ENCODE results near the gene CDH6. TPM values are rescaled to one million over a fixed set of nuclear protein-coding genes. Genes with fewer than 3 reads are reported as not detected.

The CDH6 gene
- total and polyA plus RNA-seq, 2 experiments from 2014 or later = 0.60 to 1.1 TPM

DNA sequence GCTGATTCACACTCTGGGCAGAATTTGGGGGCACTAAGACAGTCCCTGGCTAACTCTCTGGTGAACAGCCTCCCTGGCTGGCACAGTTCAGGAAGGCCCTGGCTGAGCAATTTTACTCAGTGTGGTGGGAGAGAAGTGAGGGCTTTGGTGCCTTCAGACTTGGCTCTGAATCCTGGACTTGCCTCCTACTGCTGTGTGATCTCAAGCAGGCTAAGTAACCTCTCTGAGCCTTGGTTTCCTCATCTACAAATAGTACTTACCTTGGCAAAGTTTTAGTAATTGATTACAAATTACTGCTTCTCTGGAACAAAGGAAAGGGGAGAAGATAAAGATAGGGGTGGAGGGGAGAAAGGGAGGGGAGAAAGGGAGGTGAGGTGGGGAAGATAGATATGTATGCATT, 184.7 kb downstream of the CDH6 start:
- H3K27ac Mint-ChIP-seq = no peak overlapping the region
- H4K20me1 ChIP-seq (replicated peaks; ENCODE audit: insufficient read depth) = no peaks in the 10 kb centered on the region
- peaks cover 15% of the 10 kb centered on the region for H3K4me1 ChIP-seq (ENCODE audit: insufficient read depth)
- no peak overlapping the region for H3K4me3 Mint-ChIP-seq
- H3K36me3 ChIP-seq (ENCODE audit: insufficient read depth) = no peaks in the 10 kb centered on the region
- DNase-seq (ENCODE audit: low spot score) (no peak), ATAC-seq (no peak)
- peaks cover 4% of the 10 kb centered on the region for H3K27me3 Mint-ChIP-seq (ENCODE audit: insufficient read depth, low read depth, poor library complexity)
- H3K27ac ChIP-seq (ENCODE audit: low read depth) = no peak overlapping the region
- no peak overlapping the region for H3K4me2 ChIP-seq
- H3K9me3 Mint-ChIP-seq = no peaks in the 10 kb centered on the region
- H2AFZ ChIP-seq = no peak overlapping the region
- no peaks in the 10 kb centered on the region for H3K79me2 ChIP-seq (replicated peaks; ENCODE audit: insufficient read depth)
- no peaks in the 10 kb centered on the region for H3F3A ChIP-seq (replicated peaks; ENCODE audit: low read depth)
- H3K4me1 Mint-ChIP-seq = peaks cover 22% of the 10 kb centered on the region
- H3K27me3 ChIP-seq (ENCODE audit: insufficient read depth) = no peaks in the 10 kb centered on the region
- no peak overlapping the region for H3K4me3 ChIP-seq
- TF ChIP-seq JUNB (IDR thresholded peaks at IDR 0.05; ENCODE audit: unreplicated experiment) (no peak), ZNF331 (CRISPR knock-in tag; IDR thresholded peaks at IDR 0.05; ENCODE audit: low read depth) (no peak), POLR2AphosphoS5 (IDR thresholded peaks at IDR 0.05; ENCODE audit: low read depth) (no peak), ZNF114 (CRISPR knock-in tag; IDR thresholded peaks at IDR 0.05) (no peak), CREB1 (CRISPR knock-in tag; IDR thresholded peaks at IDR 0.05; ENCODE audit: low read depth) (no peak), EZH2phosphoT487 (IDR thresholded peaks at IDR 0.05; ENCODE audit: unreplicated experiment) (no peak)
- TF ChIP-seq, protein P1, sequence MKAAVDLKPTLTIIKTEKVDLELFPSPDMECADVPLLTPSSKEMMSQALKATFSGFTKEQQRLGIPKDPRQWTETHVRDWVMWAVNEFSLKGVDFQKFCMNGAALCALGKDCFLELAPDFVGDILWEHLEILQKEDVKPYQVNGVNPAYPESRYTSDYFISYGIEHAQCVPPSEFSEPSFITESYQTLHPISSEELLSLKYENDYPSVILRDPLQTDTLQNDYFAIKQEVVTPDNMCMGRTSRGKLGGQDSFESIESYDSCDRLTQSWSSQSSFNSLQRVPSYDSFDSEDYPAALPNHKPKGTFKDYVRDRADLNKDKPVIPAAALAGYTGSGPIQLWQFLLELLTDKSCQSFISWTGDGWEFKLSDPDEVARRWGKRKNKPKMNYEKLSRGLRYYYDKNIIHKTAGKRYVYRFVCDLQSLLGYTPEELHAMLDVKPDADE (IDR thresholded peaks at IDR 0.05) = no peak
- TF ChIP-seq, protein P2, sequence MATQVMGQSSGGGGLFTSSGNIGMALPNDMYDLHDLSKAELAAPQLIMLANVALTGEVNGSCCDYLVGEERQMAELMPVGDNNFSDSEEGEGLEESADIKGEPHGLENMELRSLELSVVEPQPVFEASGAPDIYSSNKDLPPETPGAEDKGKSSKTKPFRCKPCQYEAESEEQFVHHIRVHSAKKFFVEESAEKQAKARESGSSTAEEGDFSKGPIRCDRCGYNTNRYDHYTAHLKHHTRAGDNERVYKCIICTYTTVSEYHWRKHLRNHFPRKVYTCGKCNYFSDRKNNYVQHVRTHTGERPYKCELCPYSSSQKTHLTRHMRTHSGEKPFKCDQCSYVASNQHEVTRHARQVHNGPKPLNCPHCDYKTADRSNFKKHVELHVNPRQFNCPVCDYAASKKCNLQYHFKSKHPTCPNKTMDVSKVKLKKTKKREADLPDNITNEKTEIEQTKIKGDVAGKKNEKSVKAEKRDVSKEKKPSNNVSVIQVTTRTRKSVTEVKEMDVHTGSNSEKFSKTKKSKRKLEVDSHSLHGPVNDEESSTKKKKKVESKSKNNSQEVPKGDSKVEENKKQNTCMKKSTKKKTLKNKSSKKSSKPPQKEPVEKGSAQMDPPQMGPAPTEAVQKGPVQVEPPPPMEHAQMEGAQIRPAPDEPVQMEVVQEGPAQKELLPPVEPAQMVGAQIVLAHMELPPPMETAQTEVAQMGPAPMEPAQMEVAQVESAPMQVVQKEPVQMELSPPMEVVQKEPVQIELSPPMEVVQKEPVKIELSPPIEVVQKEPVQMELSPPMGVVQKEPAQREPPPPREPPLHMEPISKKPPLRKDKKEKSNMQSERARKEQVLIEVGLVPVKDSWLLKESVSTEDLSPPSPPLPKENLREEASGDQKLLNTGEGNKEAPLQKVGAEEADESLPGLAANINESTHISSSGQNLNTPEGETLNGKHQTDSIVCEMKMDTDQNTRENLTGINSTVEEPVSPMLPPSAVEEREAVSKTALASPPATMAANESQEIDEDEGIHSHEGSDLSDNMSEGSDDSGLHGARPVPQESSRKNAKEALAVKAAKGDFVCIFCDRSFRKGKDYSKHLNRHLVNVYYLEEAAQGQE (IDR thresholded peaks at IDR 0.05; ENCODE audit: unreplicated experiment) = no peak
- TF ChIP-seq, protein P3, sequence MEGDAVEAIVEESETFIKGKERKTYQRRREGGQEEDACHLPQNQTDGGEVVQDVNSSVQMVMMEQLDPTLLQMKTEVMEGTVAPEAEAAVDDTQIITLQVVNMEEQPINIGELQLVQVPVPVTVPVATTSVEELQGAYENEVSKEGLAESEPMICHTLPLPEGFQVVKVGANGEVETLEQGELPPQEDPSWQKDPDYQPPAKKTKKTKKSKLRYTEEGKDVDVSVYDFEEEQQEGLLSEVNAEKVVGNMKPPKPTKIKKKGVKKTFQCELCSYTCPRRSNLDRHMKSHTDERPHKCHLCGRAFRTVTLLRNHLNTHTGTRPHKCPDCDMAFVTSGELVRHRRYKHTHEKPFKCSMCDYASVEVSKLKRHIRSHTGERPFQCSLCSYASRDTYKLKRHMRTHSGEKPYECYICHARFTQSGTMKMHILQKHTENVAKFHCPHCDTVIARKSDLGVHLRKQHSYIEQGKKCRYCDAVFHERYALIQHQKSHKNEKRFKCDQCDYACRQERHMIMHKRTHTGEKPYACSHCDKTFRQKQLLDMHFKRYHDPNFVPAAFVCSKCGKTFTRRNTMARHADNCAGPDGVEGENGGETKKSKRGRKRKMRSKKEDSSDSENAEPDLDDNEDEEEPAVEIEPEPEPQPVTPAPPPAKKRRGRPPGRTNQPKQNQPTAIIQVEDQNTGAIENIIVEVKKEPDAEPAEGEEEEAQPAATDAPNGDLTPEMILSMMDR (conservative IDR thresholded peaks at IDR 0.05; ENCODE audit: low read depth in 2 of 2) = no peak
- H3K36me3 Mint-ChIP-seq (ENCODE audit: low read depth) = no peaks in the 10 kb centered on the region
- no peaks in the 10 kb centered on the region for H3K9me2 ChIP-seq (ENCODE audit: insufficient read depth)
